ENCODE measurements around the gene TCF15.

Gene TCF15

DNA sequence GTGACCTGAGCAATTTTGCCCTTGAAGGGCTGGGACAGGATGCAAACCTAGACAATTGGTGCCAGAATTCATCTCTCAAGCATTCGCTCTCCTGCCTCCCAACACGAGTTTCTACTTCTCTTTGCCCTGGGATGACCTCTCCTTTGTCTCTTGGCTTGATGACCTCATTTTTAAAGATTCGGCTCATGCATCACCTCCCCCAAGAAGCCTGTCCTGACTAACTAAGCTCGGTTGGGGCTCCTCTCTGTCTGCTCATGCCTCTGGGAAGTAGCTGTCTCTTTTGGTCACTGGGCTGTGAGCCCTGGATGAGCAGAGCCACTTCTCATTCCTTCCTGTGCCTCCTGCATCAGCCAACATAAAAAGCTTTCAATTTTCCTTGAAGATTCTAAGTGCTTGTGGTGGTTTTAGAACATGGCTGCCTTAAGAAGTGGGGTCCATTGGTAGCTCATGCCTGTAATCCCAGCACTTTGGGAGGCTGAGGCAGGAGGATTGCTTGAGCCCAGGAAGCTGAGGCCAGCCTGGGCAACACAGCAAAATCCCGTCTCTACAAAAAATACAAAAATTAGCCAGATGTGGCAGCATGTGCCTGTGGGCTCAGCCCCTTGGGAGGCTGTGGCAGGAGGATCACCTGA is 11.1 kb upstream of the TCF15 start:
- H3K27ac ChIP-seq (ENCODE audit: low read depth, low read length, poor library complexity, severe bottlenecking): no peak overlapping the region
- H3K27me3 ChIP-seq (ENCODE audit: insufficient read depth, low read length): peaks cover 7% of the 10 kb centered on the region
- no peaks in the 10 kb centered on the region for H3K9me2 ChIP-seq (ENCODE audit: low read depth, low read length)
- no peak overlapping the region for H3K4me2 ChIP-seq (ENCODE audit: low read length)
- no peaks in the 10 kb centered on the region for H4K20me1 ChIP-seq (ENCODE audit: insufficient read depth, low read length)
- H3K4me1 ChIP-seq (ENCODE audit: insufficient read depth, low read length, severe bottlenecking): no peaks in the 10 kb centered on the region
- no peaks in the 10 kb centered on the region for H3K79me2 ChIP-seq (ENCODE audit: insufficient read depth, low read length)
- H2AFZ ChIP-seq (ENCODE audit: low read length): no peak overlapping the region
- no peaks in the 10 kb centered on the region for H3K36me3 ChIP-seq (ENCODE audit: insufficient read depth, low read length)
- no peaks in the 10 kb centered on the region for H3F3A ChIP-seq (ENCODE audit: insufficient read depth, low read length)
- peaks cover 3% of the 10 kb centered on the region; the same call in 1 of the 2 replicates for H3K9me3 ChIP-seq (ENCODE audit: low read length)
- TF ChIP-seq, protein P1, sequence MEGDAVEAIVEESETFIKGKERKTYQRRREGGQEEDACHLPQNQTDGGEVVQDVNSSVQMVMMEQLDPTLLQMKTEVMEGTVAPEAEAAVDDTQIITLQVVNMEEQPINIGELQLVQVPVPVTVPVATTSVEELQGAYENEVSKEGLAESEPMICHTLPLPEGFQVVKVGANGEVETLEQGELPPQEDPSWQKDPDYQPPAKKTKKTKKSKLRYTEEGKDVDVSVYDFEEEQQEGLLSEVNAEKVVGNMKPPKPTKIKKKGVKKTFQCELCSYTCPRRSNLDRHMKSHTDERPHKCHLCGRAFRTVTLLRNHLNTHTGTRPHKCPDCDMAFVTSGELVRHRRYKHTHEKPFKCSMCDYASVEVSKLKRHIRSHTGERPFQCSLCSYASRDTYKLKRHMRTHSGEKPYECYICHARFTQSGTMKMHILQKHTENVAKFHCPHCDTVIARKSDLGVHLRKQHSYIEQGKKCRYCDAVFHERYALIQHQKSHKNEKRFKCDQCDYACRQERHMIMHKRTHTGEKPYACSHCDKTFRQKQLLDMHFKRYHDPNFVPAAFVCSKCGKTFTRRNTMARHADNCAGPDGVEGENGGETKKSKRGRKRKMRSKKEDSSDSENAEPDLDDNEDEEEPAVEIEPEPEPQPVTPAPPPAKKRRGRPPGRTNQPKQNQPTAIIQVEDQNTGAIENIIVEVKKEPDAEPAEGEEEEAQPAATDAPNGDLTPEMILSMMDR (IDR thresholded peaks at IDR 0.05; ENCODE audit: low read length): no peak
- TF ChIP-seq EZH2 (IDR thresholded peaks at IDR 0.05; ENCODE audit: borderline replicate concordance, low read length): no peak
- no peak overlapping the region for H3K9ac ChIP-seq (ENCODE audit: low read length)
- no peak overlapping the region for H3K4me3 ChIP-seq (ENCODE audit: low read depth, low read length, poor library complexity, severe bottlenecking)

DNA sequence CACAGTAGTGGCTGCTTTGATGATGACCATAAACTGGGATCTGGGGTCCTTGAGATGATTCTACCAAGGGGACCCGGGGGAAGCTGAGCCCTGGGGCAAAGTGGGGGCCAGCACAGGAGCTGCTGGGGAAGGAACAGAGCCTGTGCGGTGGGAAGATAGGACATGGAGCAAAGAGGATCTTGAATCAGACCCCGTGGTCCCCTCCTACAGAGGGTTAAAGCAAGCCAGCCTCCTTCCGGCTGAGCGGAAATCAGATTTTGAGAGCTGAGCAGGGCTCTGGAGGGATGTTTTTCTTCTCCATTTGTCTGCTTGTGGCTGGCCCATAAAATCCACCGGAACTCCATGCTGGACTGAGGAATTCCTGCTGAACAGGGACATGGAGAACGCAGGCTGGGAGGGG is 10.1 kb upstream of the TCF15 start:
- Histone ChIP-seq H3K4me2 (ENCODE audit: low read length) (no peak overlapping the region), H3K36me3 (ENCODE audit: insufficient read depth, low read length) (no peaks in the 10 kb centered on the region), H3K9ac (ENCODE audit: low read length) (no peak overlapping the region), H3F3A (ENCODE audit: insufficient read depth, low read length) (no peaks in the 10 kb centered on the region), H3K9me3 (ENCODE audit: low read length) (peaks cover 3% of the 10 kb centered on the region; the same call in 1 of the 2 replicates), H3K4me3 (ENCODE audit: low read depth, low read length, poor library complexity, severe bottlenecking) (no peak overlapping the region), H3K27me3 (ENCODE audit: insufficient read depth, low read length) (peaks cover 11% of the 10 kb centered on the region), H3K9me2 (ENCODE audit: low read depth, low read length) (no peaks in the 10 kb centered on the region), H3K4me1 (ENCODE audit: insufficient read depth, low read length, severe bottlenecking) (no peaks in the 10 kb centered on the region), H3K27ac (ENCODE audit: low read depth, low read length, poor library complexity, severe bottlenecking) (no peak overlapping the region), H2AFZ (ENCODE audit: low read length) (no peak overlapping the region), H4K20me1 (ENCODE audit: insufficient read depth, low read length) (no peaks in the 10 kb centered on the region), H3K79me2 (ENCODE audit: insufficient read depth, low read length) (no peaks in the 10 kb centered on the region)
- no peak for TF ChIP-seq EZH2 (IDR thresholded peaks at IDR 0.05; ENCODE audit: borderline replicate concordance, low read length)
- TF ChIP-seq, protein P1 (IDR thresholded peaks at IDR 0.05; ENCODE audit: low read length): no peak

DNA sequence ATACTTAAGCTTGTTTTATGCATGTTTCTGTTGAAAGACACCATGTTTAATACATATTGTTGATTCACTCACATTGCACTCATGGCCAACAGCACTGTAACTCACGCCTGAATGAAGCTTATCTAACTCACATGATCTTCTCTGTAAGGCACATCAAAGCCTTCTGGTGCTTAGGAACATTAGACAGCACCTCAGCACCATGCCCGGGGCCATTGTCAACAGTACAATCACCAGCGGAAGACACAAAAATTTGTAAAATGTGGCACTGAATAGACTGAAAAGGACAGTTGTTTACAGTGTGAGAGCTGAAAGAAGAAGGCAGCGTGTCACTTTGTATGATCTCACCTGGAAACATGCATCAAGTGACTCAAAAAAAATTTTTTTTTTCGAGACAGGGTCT is 8.9 kb upstream of the TCF15 start:
- no peaks in the 10 kb centered on the region for H3K9me2 ChIP-seq (ENCODE audit: low read depth, low read length)
- peaks cover 11% of the 10 kb centered on the region for H3K27me3 ChIP-seq (ENCODE audit: insufficient read depth, low read length)
- H3K9ac ChIP-seq (ENCODE audit: low read length): no peak overlapping the region
- H3F3A ChIP-seq (ENCODE audit: insufficient read depth, low read length): no peaks in the 10 kb centered on the region
- H3K79me2 ChIP-seq (ENCODE audit: insufficient read depth, low read length): no peaks in the 10 kb centered on the region
- no peaks in the 10 kb centered on the region for H3K4me1 ChIP-seq (ENCODE audit: insufficient read depth, low read length, severe bottlenecking)
- peaks cover 3% of the 10 kb centered on the region; the same call in 1 of the 2 replicates for H3K9me3 ChIP-seq (ENCODE audit: low read length)
- H3K36me3 ChIP-seq (ENCODE audit: insufficient read depth, low read length): no peaks in the 10 kb centered on the region
- no peak overlapping the region for H3K4me2 ChIP-seq (ENCODE audit: low read length)
- no peak overlapping the region for H3K4me3 ChIP-seq (ENCODE audit: low read depth, low read length, poor library complexity, severe bottlenecking)
- H4K20me1 ChIP-seq (ENCODE audit: insufficient read depth, low read length): no peaks in the 10 kb centered on the region
- no peak overlapping the region for H2AFZ ChIP-seq (ENCODE audit: low read length)
- no peak for TF ChIP-seq EZH2 (IDR thresholded peaks at IDR 0.05; ENCODE audit: borderline replicate concordance, low read length)
- TF ChIP-seq, protein P1 (IDR thresholded peaks at IDR 0.05; ENCODE audit: low read length): no peak
- no peak overlapping the region for H3K27ac ChIP-seq (ENCODE audit: low read depth, low read length, poor library complexity, severe bottlenecking)

Data from OCI-LY1 (cell line).